Stomach (tissue), 9 donors: ENCODE data around the gene PHACTR3. TPM values are rescaled to one million over a fixed set of nuclear protein-coding genes. Genes with fewer than 3 reads are reported as not detected.

Experiments
- DNase-seq, 2 donors: peaks; one replicate each; pipeline versions ENCODE4 v3.0.0 to v3.0.0-alpha.2; 2013 to 2019
- H3K27ac ChIP-seq, 5 donors: fragments of 200-600 bp in 4 of 5; sonication (generic) in 4 of 5; one replicate each; pipeline ENCODE4 v1.5.1; 2013 to 2019; ENCODE audit warnings: mild to moderate bottlenecking in 1 of 5, moderate library complexity in 1 of 5
- H3K27me3 ChIP-seq, 3 donors: fragments of 200-600 bp; sonication (generic); one replicate each; pipeline ENCODE4 v1.5.1; 2017 to 2019; ENCODE audit warnings: mixed run types in 1 of 3
- H3K36me3 ChIP-seq, 4 donors: fragments of 200-600 bp; sonication (generic); 1 replicate in 3 of 4; 2 replicates in 1 of 4; pipeline ENCODE4 v1.5.1; 2016 to 2019
- H3K4me1 ChIP-seq, 4 donors: fragments of 200-600 bp; sonication (generic); one replicate each; pipeline ENCODE4 v1.5.1; 2016 to 2019
- H3K4me3 ChIP-seq, 4 donors: fragments of 200-600 bp; sonication (generic) in 3 of 4; one replicate each; pipeline ENCODE4 v1.5.1; 2016 to 2019; ENCODE audit warnings: mild to moderate bottlenecking in 1 of 4
- H3K9me3 ChIP-seq, 4 donors: fragments of 200-600 bp; sonication (generic); one replicate each; pipeline ENCODE4 v1.5.1; 2016 to 2019
- EP300 ChIP-seq: sonication (generic); formaldehyde crosslinking; IDR thresholded peaks from one replicate; pipeline ENCODE4 v1.6.1; 2017; ENCODE audit warnings: antibody characterized with exemption
- POLR2A ChIP-seq, 4 donors: fragments of 450-650 bp; IDR thresholded peaks; one replicate each; pipeline ENCODE4 v1.6.1; 2016; ENCODE audit warnings: antibody characterized with exemption in 4 of 4, control low read depth in 2 of 4, mild to moderate bottlenecking in 1 of 4, moderate library complexity in 1 of 4
- POLR2AphosphoS5 ChIP-seq, 3 donors: sonication (generic); formaldehyde crosslinking; IDR thresholded peaks; one replicate each; pipeline ENCODE4 v1.6.1; 2016; ENCODE audit warnings: antibody characterized with exemption in 3 of 3
- WGBS, 5 donors: extraction: QIAGEN DNeasy Blood & Tissue Kit in 3 of 5; methylation state at CpG; one replicate each; pipeline versions ENCODE4 v1.1.5 to v1.1.7; 2013 to 2018; 5-methylcytosine and 5-hydroxymethylcytosine counted together
- intact Hi-C: fragments of 100-400 bp; cut with DNase I; formaldehyde crosslinking; loops from one replicate; pipeline ENCODE4 v1.15.1; 2023; ENCODE audit warnings: low total_unique reads
- polyA plus RNA-seq, 3 donors: library from polyadenylated mRNA; stranded (reverse); fragments of 200-250 nt; gene quantifications; one replicate each; pipeline ENCODE4 v1.2.3, GENCODE V29; 2013
- total RNA-seq, 5 donors: library from RNA; depleted of rRNA; stranded (reverse); fragments of >200 nt; gene quantifications; one replicate each; pipeline versions ENCODE4 v1.1.0 to v1.2.3, GENCODE V29; 2014 to 2016
- TF ChIP-seq, protein P1 (sequence below), 7 experiments: fragments of 450-650 bp in 4 of 7; fragments of 200-600 bp in 3 of 7; sonication (generic) in 3 of 7; IDR thresholded peaks; one replicate each; pipeline ENCODE4 v1.5.1; 2016 to 2019; ENCODE audit warnings: antibody characterized with exemption in 7 of 7, control low read depth in 2 of 7, mild to moderate bottlenecking in 1 of 7
- donor health status: healthy with polysubstance abuse.
- donor health status: Bipolar disorder and iron deficiency.
- donor health status: healthy.

PHACTR3 gene
- total and polyA plus RNA-seq, 8 donors, result 0.55 to 3.7 (median 3.2) TPM; not detected in 3

DNA sequence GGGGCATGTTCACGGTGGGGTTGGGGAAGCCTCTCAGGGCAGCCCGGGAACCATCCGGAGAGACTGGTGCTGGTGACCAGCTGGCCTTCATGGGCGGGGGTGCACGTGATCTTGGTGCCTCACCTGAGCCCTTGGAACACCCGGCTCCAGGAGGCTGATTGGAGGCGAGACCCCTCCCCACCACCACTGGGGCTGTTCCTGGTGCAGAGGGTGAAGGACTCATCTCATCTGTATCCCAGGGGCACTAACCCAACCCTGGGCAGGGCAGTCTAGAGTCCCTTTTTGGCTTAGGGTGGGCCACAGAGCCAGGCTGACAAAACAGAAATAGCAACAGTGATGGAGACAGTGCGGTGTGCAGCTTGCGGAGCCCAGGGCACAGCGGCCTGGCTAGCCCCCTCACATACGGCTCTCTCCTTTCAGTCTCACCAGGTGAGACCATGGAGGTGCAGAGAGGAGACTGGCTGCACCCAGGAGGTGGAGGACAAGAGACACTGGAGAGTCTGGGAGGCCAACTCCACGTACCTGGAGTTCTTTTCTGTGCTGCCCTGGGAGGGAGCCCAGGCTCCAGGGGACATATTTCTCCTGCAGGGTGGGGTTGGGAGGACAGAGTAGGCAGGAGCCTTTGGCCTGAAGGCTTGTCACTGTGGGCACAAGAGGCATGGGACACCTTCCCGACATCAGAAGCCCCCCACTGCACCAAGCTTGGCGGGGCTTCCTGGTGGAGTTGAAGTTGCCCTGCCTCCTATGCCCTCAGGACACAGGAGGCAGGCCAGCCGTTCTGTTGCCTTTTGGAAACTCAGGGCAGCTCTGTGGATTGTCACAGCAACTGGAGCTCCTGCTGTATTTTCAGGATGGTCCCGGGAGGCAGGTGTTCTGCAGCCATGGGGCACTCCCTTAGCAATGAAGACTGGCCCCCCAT is 223.1 kb downstream of the PHACTR3 start:
- peaks cover 0 to 9% (median 0%) of the 10 kb centered on the region in 4 donors for H3K4me1 ChIP-seq
- H3K27me3 ChIP-seq, result peaks cover 0 to 15% (median 0%) of the 10 kb centered on the region in 3 donors
- H3K9me3 ChIP-seq, result no peaks in the 10 kb centered on the region
- H3K27ac ChIP-seq, result peak overlapping the region in 2 of 5 donors; percentile 22 to 42
- DNase-seq, result no peak
- WGBS, 5 donors, result 77 to 89% (median 79%) methylated on average over 10 to 16 of the region's 16 CpGs
- H3K36me3 ChIP-seq, result no peaks in the 10 kb centered on the region
- no peak overlapping the region for H3K4me3 ChIP-seq
- intact Hi-C loops, result no loop called here
- TF ChIP-seq, protein P1, sequence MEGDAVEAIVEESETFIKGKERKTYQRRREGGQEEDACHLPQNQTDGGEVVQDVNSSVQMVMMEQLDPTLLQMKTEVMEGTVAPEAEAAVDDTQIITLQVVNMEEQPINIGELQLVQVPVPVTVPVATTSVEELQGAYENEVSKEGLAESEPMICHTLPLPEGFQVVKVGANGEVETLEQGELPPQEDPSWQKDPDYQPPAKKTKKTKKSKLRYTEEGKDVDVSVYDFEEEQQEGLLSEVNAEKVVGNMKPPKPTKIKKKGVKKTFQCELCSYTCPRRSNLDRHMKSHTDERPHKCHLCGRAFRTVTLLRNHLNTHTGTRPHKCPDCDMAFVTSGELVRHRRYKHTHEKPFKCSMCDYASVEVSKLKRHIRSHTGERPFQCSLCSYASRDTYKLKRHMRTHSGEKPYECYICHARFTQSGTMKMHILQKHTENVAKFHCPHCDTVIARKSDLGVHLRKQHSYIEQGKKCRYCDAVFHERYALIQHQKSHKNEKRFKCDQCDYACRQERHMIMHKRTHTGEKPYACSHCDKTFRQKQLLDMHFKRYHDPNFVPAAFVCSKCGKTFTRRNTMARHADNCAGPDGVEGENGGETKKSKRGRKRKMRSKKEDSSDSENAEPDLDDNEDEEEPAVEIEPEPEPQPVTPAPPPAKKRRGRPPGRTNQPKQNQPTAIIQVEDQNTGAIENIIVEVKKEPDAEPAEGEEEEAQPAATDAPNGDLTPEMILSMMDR (IDR thresholded peaks at IDR 0.05), result no peak
- TF ChIP-seq POLR2AphosphoS5 (IDR thresholded peaks at IDR 0.05), result no peak
- TF ChIP-seq POLR2A (IDR thresholded peaks at IDR 0.05), result no peak
- TF ChIP-seq EP300, result no peak

DNA sequence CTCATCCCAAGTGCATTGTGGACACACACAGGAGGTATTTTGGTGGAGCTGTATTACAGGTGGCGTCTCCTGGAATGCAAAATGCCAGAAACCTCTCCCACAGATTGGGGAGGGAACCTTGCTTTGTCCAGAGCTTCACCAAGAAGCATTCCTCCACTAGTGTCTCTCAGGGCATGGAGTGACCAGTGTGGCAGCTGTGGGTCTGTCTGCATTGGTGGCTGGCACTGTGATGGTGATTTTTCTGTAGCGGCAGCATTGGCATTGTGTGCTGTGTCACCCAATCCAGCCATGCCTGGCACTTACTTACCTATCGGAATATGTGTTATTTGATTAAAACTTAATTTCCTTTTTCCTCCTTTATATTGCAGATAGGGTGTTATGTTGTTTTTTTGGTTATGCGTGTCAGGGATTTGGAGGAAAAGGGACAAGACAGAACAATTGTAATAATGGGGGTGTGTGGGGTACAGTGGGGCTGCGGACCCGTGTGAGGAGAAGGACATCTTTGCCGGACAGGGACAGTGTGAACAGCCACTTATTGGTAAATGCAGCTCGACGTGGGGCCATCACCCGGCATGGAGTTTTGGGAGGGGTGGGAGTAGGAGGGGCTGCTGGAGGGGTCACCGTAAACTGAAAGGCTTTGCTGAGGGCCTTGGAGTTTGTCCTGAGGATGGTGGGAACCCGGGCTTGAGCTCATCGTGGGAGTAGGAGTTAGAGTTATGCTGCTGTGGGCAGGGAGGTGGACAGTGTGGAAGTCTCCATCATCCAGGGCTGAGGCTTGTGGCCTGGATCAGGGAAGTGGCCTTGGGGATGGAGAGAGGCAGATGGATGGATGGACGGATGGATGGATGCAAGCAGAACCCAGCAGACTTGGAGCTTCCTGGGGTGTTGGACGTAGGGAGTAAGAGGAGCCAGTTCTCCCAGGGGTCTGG is 224.0 kb downstream of the PHACTR3 start:
- no peak overlapping the region for H3K27ac ChIP-seq

DNA sequence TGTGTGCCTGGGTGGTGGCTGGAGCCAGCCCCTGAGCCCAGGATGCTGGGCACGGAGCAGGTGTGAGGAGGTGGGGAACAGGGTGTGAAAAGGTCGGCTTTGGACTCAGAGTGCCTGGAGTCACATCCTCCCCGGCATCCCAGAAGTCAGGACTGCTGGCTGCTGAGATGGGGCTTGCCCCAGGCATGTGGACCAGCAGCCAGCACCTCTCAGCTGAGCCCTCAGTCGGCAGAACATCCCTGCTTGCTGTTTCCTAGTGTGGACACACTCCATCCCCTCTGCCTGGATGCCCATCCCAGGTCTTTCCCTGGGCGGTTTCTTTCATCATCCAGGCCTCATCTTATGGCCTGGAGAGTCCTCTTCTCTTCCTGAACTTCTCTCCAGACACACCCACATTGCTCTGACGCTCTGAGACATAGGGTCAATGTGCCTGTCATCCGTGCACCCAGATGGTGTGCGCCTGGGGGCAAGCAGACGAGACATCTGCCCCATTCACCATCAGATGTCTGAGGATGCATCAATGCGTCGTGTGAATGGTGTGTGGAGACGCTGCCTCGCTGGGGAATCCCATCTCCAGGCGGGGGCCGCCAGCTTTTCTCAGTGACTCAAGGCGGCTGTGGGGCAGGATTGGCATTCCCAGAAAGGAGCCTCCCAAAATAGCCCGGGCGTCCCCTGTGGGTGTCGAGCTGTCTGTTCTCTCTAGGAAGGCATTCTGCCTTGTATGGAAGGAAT is 224.9 kb downstream of the PHACTR3 start:
- H3K4me3 ChIP-seq, result no peak overlapping the region
- no peak overlapping the region for H3K27ac ChIP-seq
- intact Hi-C loops, result no loop called here
- 78 to 86% (median 82%) methylated on average over 19 of the region's 19 CpGs for WGBS, 5 donors
- H3K27me3 ChIP-seq, result peaks cover 0 to 33% (median 0%) of the 10 kb centered on the region in 3 donors
- no peaks in the 10 kb centered on the region for H3K36me3 ChIP-seq
- DNase-seq, result no peak
- H3K4me1 ChIP-seq, result peaks cover 0 to 5% (median 0%) of the 10 kb centered on the region in 4 donors
- H3K9me3 ChIP-seq, result no peaks in the 10 kb centered on the region
- TF ChIP-seq POLR2AphosphoS5 (IDR thresholded peaks at IDR 0.05) (no peak), EP300 (no peak), POLR2A (IDR thresholded peaks at IDR 0.05) (no peak)
- TF ChIP-seq, protein P1 (IDR thresholded peaks at IDR 0.05), result no peak

More for the DNA sequence above, 224.0 kb downstream of the PHACTR3 start:
- TF ChIP-seq EP300 (no peak), POLR2AphosphoS5 (IDR thresholded peaks at IDR 0.05) (no peak), POLR2A (IDR thresholded peaks at IDR 0.05) (no peak)
- TF ChIP-seq, protein P1 (IDR thresholded peaks at IDR 0.05), result no peak
- Histone ChIP-seq H3K9me3 (no peaks in the 10 kb centered on the region), H3K4me1 (peaks cover 0 to 9% (median 0%) of the 10 kb centered on the region in 4 donors), H3K36me3 (no peaks in the 10 kb centered on the region), H3K27me3 (peaks cover 0 to 25% (median 0%) of the 10 kb centered on the region in 3 donors), H3K4me3 (no peak overlapping the region)
- no peak for DNase-seq
- intact Hi-C loops, result no loop called here
- WGBS, 5 donors, result 83 to 92% (median 87%) methylated on average over 15 of the region's 15 CpGs
